ENCODE data around the gene PROCR. TPM values are rescaled to one million over a fixed set of nuclear protein-coding genes. Genes with fewer than 3 reads are reported as not detected.
"Not testable (repeated sequence)": the region's sequence is repeated elsewhere in the genome, so short reads cannot be mapped to it uniquely, and the experiment has no call there.

PROCR gene
- total RNA-seq, 2 donors from 2014 or later: 181 to 239 TPM

DNA sequence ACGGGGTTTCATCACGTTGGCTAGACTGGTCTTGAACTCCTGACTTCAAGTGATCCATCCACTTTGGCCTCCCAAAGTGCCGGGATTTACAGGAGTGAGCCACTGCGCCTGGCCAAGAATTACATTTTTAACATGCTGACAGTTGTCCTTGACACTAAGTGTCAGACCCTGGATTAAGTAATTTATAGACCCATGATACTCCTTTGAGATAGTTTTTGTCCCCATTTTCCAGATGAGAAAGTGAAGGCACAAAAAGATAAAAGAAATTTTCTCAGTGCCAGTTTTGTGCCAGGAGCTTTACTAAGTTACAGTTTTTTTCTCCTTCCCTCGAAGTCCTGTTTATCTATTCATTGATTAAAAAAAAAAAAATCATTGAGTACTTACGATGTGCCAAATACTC is 14.9 kb upstream of the PROCR start:
- no peak for DNase-seq (ENCODE audit: low spot score)
- intact Hi-C loops (cut with DNase I): no loop called here

- DNase-seq (ENCODE audit: low spot score): not testable (repeated sequence)
- intact Hi-C loops (cut with DNase I): loop anchor here in 1 of 2 donors (1.0 kb wide), 1 partner anchor 150 kb away; no protein-coding TSS in a partner anchor
Measured at GRCh38 chr20:35160341-35160740, 11.5 kb upstream of the PROCR start.

- DNase-seq (ENCODE audit: low spot score); intact Hi-C loops (cut with DNase I): not testable (repeated sequence)
Measured at GRCh38 chr20:35164531-35164930, 7.3 kb upstream of the PROCR start.

DNA sequence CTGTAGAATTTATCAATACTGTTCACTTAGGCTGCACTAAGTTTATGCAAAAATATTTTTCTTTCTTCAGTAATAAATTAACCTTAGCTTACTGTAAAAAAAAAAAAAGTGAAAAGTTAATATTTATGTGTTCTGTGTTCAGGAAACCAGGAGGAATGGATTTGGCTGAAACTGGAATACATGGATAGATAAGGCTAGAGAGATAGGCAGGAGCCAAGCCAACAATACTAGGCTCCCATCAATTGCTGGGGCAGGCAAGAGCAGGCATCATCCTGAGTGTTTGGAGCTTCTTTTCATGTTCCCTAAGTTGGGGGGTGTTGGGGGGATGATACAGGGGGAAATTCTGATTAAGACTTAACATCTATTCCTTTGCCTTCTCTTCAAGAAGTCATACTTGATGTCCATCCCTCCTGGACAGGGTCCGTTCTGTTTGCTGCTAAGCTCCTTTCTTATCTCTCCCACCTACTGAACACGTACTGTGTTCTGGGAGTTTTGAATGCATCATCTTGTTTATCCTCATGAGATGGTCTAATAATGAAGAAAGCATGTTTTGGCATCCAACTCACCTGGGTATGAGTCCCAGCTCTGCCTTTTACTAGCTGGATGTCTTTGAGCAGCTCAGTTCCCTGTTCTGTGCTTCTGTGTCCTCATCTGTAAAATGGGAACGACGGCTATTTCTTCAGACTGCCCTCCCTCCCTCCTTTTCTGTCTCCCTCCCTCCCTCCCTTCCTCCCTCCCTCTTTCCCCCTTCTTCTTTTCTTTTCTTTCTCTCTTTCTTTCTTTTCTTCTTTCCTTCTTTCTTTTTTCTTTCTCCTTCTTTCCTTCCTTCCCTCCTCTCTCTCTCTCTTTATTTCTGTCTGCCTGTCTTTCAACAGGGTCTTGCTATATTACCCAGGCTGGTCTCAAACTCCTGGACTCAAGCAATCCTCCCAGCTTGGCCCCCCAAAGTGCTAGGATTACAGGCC is 6.4 kb upstream of the PROCR start:
- no peak for DNase-seq (ENCODE audit: low spot score)
- intact Hi-C loops (cut with DNase I): no loop called here

DNA sequence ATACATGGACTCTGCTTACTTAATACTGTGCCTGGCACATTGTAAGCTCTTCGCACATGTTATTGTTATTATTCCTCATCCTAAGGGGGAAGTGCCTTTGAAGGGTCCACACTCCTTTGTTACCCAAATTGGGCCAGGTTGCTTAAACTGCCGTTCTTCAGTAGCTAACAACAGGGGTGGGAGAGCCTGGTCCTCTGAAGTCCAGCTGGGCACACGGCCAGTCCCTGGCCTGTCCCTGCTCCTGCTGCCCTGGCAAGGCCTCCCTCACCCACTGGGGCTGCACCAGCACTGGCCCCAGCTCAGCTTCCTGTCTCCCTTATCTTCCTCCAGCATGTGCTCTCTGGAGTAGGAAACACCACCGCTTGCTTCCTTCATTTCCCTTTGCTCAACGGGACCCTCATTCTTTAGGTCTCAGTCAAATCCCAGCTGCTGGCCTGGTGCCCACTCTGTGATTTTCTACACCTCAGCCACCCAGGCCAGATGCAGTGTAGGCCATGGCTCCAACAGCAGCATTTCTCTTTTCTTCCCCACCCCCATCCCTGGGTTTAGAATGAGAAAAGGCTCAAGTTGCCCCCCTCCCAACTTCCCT is 5.5 kb upstream of the PROCR start:
- intact Hi-C loops (cut with DNase I): no loop called here
- DNase-seq (ENCODE audit: low spot score): peak; percentile 81

DNA sequence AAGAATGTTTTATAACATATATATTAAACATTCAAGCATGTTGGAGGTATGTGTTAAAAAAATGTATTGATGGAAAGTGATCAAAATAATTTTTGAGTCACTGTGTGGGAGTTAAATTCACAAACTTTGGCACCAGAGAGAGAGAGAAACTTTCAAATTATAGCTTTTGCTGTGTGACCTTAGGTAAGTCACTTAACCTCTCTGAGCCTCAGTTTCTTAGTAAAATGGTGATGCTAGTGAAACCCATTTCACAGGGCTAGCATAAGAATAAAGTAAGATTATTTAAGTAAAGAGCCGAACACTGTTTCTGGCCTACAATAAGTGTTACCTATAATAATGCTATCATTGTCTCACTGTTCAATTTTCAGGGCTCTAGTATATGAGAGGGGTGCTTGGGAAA is 4.1 kb upstream of the PROCR start:
- DNase-seq (ENCODE audit: low spot score): no peak
- intact Hi-C loops (cut with DNase I): no loop called here

DNA sequence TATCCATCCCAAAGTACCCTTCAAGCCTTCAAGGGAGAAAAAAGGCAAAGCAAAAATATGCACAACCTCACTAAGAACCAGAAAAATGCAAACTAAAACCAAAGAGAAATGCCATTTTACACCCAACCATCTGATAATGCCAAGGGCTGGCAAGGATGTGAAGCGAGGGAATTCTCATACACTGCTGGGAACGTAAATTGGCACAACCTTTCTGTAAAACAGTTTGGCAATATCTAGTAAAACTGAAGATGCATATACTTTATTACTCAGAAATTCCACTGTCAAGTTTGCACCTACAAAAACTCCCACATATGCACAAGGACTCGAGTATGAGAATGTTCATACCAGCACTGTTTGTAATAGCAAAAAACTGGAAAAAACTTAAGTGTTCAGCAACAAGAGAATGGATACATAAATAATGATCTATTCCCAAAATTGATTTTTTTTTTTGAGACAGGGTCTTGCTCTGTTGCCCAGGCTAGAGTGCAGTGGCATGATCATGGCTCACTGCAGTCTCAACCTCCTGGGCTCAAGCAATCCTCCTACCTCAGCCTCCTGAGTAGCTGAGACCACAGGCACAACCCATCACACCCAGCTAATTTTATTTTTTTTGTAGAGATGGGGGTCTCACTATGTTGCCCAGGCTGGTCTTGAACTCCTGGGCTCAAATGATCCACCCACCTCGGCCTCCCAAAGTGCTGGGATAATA is 3.0 kb upstream of the PROCR start:
- intact Hi-C loops (cut with DNase I); DNase-seq (ENCODE audit: low spot score): not testable (repeated sequence)

GRCh38 chr20:35171438-35171752 is 477 bp upstream of the PROCR start:
- intact Hi-C loops (cut with DNase I): no loop called here
- DNase-seq (ENCODE audit: low spot score): no peak

GRCh38 chr20:35172434-35172806 is 548 bp downstream of the PROCR start:
- DNase-seq (ENCODE audit: low spot score): no peak
- intact Hi-C loops (cut with DNase I): no loop called here

DNA sequence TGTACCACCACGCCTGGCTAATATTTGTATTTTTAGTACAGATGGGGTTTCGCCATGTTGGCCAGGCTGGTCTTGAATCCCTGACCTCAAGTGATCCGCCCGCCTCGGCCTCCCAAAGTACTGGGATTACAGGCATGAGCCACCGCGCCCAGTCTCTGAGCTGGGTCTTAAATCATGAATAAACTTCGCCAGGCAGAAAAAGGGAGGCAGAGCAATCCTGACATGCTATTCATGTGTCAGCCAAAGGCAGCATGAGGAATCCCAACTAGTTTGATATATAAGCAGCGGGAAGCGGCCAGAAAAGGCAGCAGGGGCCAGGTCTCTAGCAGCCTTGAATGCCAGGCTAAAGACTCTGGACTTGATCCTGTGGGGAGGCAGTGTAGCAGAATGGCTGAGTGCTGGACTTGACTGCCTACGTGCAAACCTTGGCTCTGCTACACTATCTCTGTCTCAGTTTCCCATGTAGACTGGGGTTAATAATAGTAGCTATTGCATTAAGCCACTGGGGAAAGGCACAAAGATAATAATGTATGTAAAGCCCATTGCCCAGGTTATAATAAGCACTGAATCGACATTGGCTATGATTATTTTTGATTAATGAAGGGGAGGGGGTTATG is 1.8 kb downstream of the PROCR start:
- DNase-seq (ENCODE audit: low spot score): no peak
- intact Hi-C loops (cut with DNase I): no loop called here

DNA sequence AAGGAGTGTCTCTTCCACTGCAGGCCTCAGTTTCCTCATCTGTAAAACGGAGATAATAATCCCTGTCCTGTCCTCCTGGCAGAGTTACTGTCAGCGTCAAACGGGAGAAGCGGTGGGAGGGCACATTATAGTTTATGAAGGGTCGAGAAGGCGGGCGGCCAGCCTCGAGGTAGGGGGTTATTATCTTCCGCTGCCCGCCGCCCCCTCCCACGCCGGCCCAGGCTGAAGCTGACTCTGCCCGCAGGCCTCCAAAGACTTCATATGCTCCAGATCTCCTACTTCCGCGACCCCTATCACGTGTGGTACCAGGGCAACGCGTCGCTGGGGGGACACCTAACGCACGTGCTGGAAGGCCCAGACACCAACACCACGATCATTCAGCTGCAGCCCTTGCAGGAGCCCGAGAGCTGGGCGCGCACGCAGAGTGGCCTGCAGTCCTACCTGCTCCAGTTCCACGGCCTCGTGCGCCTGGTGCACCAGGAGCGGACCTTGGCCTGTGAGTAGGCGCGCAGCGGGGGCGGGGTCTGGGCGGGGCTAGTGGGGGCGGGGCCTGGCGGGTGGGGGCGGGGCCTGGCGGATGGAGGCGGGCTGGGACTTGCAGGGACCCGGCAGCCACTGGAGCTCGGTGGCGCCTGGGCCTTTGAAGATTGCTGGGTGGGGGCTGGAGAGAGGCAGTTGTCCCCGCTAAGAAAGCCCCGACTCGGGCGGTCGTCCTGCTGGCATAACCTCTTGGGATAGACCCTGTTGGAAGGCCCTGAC is 2.8 kb downstream of the PROCR start:
- intact Hi-C loops (cut with DNase I): no loop called here
- DNase-seq (ENCODE audit: low spot score): peak; percentile 83

DNA sequence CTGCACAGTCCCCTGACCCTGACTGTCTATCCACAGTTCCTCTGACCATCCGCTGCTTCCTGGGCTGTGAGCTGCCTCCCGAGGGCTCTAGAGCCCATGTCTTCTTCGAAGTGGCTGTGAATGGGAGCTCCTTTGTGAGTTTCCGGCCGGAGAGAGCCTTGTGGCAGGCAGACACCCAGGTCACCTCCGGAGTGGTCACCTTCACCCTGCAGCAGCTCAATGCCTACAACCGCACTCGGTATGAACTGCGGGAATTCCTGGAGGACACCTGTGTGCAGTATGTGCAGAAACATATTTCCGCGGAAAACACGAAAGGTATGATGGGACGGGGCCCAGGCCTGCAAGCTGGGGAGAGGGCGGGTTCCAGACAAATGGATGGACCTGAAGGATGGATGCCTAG is 4.3 kb downstream of the PROCR start:
- no peak for DNase-seq (ENCODE audit: low spot score)
- intact Hi-C loops (cut with DNase I): no loop called here

DNA sequence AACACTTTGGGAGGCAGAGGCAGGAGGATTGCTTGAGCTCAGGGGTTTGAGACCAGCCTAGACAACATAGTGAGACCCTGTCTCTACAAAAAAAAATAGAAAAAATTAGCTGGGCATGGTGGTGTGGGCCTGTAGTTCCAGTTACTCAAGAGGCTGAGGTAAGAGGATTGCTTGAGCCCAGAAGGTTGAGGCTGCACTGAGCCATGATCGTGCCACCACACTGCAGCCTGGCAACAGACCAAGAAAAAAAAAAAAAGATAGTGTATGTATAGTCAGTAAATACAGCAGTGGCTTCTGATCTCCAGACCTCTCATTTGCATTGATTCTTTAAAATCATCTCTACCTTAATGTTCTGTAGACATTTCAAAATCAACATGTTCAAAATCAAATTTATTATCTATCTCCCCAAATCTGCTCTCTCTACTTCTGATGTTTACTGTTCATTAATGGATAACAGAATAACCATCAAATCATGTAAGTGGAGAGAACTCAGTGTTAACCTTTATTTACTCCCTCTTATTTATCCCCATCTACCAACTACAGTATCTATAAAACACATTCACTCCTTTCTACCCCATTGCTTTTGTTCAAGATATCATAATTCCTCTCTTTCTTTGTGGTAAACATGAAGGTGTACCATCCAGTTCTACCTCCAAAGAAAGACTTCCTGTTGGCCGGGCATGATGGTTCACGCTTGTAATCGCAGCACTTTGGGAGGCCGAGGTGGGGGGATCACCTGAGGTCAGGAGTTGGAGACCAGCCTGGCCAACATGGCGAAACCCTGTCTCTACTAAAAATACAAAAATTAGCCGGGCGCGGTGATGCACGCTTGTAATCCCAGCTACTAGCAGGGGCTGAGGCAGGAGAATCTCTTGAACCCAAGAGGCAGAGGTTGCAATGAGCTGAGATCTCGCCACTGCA is 7.7 kb downstream of the PROCR start:
- intact Hi-C loops (cut with DNase I): no loop called here
- DNase-seq (ENCODE audit: low spot score): no peak

DNA sequence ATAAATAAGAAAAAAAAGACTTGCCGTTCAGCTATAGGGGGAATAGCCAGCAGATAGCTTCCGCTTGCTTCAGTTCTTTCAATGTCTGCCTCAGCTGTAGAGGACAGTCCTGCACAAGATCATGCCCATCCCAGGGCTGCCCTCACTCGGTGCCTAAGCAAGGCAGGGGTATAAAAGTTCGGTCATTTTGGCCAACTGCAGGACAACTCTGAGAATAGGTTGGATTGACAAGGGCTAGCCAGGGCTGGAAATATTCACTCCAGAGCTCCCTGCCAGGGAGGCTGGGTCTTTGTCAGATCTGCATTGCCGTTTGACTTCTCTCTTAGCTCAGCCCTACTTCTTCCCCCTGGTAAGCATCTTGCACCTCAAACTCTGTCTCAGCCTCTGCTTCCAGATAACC is 8.4 kb downstream of the PROCR start:
- intact Hi-C loops (cut with DNase I): no loop called here
- DNase-seq (ENCODE audit: low spot score): no peak

DNA sequence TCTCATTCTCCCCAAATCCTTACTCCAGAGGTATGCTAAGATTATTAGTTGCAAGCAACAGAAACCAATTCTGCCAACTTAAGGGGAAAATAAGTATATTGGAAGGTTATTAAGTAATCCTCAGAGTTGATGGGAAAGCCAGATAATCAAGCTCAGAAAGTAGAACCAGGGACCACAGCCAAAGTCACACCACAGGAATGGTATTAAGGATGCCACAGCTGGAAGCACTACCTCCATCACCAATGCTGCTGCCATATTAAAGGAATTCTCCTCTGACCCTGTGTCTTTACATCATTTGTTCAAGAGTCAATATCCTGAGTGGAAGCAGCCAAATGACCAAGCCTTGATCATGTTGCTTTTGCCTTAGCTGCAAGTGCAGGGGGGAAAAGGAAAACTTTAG is 9.9 kb downstream of the PROCR start:
- DNase-seq (ENCODE audit: low spot score): no peak
- intact Hi-C loops (cut with DNase I): no loop called here

- DNase-seq (ENCODE audit: low spot score); intact Hi-C loops (cut with DNase I): not testable (repeated sequence)
Measured at GRCh38 chr20:35186691-35187289, 14.9 kb downstream of the PROCR start.

DNA sequence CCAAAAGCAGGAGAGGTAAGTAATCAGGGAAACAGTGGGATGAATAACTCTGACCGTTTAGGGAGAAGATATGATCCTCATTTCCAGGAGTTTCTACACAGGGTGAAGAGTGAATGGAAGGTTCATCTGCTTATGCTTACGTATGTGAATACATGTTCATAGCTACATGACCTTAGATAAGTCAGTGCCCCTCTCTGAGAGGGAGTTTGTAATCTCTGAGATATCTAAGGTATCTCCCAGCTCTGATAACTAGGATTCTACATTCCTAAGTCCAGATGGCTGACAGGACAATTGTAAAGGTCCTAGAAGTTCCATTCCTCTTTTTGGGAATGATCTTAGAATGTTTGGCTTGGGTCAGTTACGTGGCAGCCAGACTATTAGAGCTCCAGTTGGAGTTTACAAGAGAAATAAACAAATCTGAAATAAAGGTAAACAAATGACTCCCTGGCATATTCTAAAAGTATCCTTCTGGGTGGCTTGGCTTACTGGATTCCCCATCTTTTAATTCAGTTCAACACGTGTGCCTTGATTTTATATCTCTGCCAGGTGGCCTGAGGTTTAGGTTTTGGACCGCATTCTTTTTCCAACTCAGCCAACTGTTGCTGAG is 15.8 kb downstream of the PROCR start:
- intact Hi-C loops (cut with DNase I): no loop called here

More for the DNA sequence above, 15.8 kb downstream of the PROCR start:
- no peak for DNase-seq (ENCODE audit: low spot score)
